HEK293T (cell line): ENCODE data around the gene ADGRD1.

Source experiments
- CTBP1 ChIP-seq: fragments of 450-650 bp; IDR thresholded peaks from 2 replicates; pipeline ENCODE4 v1.6.1; 2016; ENCODE audit warnings: borderline replicate concordance
- ELF4 ChIP-seq: fragments of 450-650 bp; IDR thresholded peaks from 2 replicates; pipeline ENCODE4 v1.6.1; 2017; ENCODE audit warnings: antibody characterized with exemption
- FOXK2 ChIP-seq: fragments of 450-650 bp; IDR thresholded peaks from 2 replicates; pipeline ENCODE4 v1.6.1; 2016; ENCODE audit warnings: mild to moderate bottlenecking
- FOXM1 ChIP-seq: fragments of 450-650 bp; IDR thresholded peaks from 2 replicates; pipeline ENCODE4 v1.6.1; 2017; ENCODE audit warnings: mild to moderate bottlenecking, borderline replicate concordance
- HDGF ChIP-seq: fragments of 450-650 bp; IDR thresholded peaks from 2 replicates; pipeline ENCODE4 v1.6.1; 2017; ENCODE audit warnings: antibody characterized with exemption, borderline replicate concordance
- SP1 ChIP-seq: fragments of 450-650 bp; IDR thresholded peaks from 2 replicates; pipeline ENCODE4 v1.6.1; 2017
- SUZ12 ChIP-seq: fragments of 450-650 bp; IDR thresholded peaks from 2 replicates; pipeline ENCODE4 v1.6.1; 2016; ENCODE audit warnings: mild to moderate bottlenecking
- TARDBP ChIP-seq: fragments of 450-650 bp; IDR thresholded peaks from 2 replicates; pipeline ENCODE4 v1.6.1; 2016

- no peak for TF ChIP-seq FOXM1
- no peak for TF ChIP-seq SUZ12
- TF ChIP-seq FOXK2: no peak
- TF ChIP-seq CTBP1: no peak
- no peak for TF ChIP-seq TARDBP
- no peak for TF ChIP-seq SP1
- TF ChIP-seq ELF4: no peak
- no peak for TF ChIP-seq HDGF
These were observed 91.2 kb downstream of the ADGRD1 start for GRCh38 chr12:131044760-131045381.
